HG03432 (cell line): Measurements from ENCODE around the gene EIF2B2.

Source experiments
- ATAC-seq: cut with Tn5 transposase; IDR thresholded peaks from one replicate; pipeline ENCODE4 v1.9.1; 2021; ENCODE audit warnings: mild to moderate bottlenecking, moderate library complexity; ENCODE audit not compliant: unreplicated experiment

EIF2B2 gene

GRCh38 chr14:75040959-75041358, 38.2 kb downstream of the EIF2B2 start:
- ATAC-seq = no peak

GRCh38 chr14:75041613-75042012, 38.9 kb downstream of the EIF2B2 start:
- ATAC-seq = no peak

GRCh38 chr14:75042035-75042434, 39.3 kb downstream of the EIF2B2 start:
- no peak for ATAC-seq

GRCh38 chr14:75044322-75044721, 41.6 kb downstream of the EIF2B2 start:
- no peak for ATAC-seq

GRCh38 chr14:75044752-75045151, 42.0 kb downstream of the EIF2B2 start:
- no peak for ATAC-seq

GRCh38 chr14:75046275-75046674, 43.6 kb downstream of the EIF2B2 start:
- ATAC-seq = no peak

GRCh38 chr14:75046899-75047298, 44.2 kb downstream of the EIF2B2 start:
- ATAC-seq = no peak

- no peak for ATAC-seq
Observed at GRCh38 chr14:75047506-75047905, 44.8 kb downstream of the EIF2B2 start.

GRCh38 chr14:75048101-75048500, 45.4 kb downstream of the EIF2B2 start:
- ATAC-seq = no peak

- no peak for ATAC-seq
Observed at GRCh38 chr14:75049136-75049535, 46.4 kb downstream of the EIF2B2 start.

- no peak for ATAC-seq
Observed at GRCh38 chr14:75049731-75050201, 47.0 kb downstream of the EIF2B2 start.

- peak; percentile 77 for ATAC-seq
Observed at GRCh38 chr14:75050852-75051555, 48.3 kb downstream of the EIF2B2 start, which contains the start of gene MLH3. TSS of gene MLH3 (minus strand) at chr14:75051467. CDS start at chr14:75049655, 1,812 bp downstream.

GRCh38 chr14:75051556-75051899, 48.8 kb downstream of the EIF2B2 start:
- ATAC-seq = no peak

GRCh38 chr14:75053396-75054291, 50.9 kb downstream of the EIF2B2 start:
- ATAC-seq = no peak

- ATAC-seq = no peak
Observed at GRCh38 chr14:75054421-75054820, 51.7 kb downstream of the EIF2B2 start.

- no peak for ATAC-seq
Observed at GRCh38 chr14:75059642-75060041, 56.9 kb downstream of the EIF2B2 start.

- ATAC-seq = no peak
Observed at GRCh38 chr14:75060420-75060819, 57.7 kb downstream of the EIF2B2 start.
